ENCODE measurements around the gene MUC2. TPM values are rescaled to one million over a fixed set of nuclear protein-coding genes. Genes with fewer than 3 reads are reported as not detected.

MUC2 gene
- total RNA-seq, 2 experiments from 2014 or later: not detected

- CTCF ChIA-PET: interaction anchor here (0.6 to 4.7 kb wide), 2 partner anchors 10 to 207 kb away, joined by 3 to 46 read pairs; no protein-coding TSS in a partner anchor
- Mint-ChIP-seq H3K36me3 (ENCODE audit: low read depth) (no peaks in the 10 kb centered on the region), H3K4me3 (no peak overlapping the region), H3K27ac (no peak overlapping the region), H3K9me3 (no peaks in the 10 kb centered on the region), H3K27me3 (peaks cover 9% of the 10 kb centered on the region), H3K4me1 (ENCODE audit: low read depth) (no peaks in the 10 kb centered on the region)
- DNase-seq (no peak), ATAC-seq (no peak)
- intact Hi-C loops (cut with micrococcal nuclease): loop anchor here (5.0 kb wide), 1 partner anchor 207 kb away; no protein-coding TSS in a partner anchor
- POLR2A ChIA-PET: interaction anchor here (0.5 to 0.7 kb wide), 2 partner anchors 543 to 594 kb away, joined by 4 to 5 read pairs; no protein-coding TSS in a partner anchor
- no peak for TF ChIP-seq CTCF (IDR thresholded peaks at IDR 0.05)
These were observed 20.2 kb upstream of the MUC2 start for GRCh38 chr11:1054143-1055108.

- H3K27me3 Mint-ChIP-seq: peaks cover 9% of the 10 kb centered on the region
- POLR2A ChIA-PET: no interaction called here
These were observed 19.5 kb upstream of the MUC2 start for GRCh38 chr11:1055109-1055703.

DNA sequence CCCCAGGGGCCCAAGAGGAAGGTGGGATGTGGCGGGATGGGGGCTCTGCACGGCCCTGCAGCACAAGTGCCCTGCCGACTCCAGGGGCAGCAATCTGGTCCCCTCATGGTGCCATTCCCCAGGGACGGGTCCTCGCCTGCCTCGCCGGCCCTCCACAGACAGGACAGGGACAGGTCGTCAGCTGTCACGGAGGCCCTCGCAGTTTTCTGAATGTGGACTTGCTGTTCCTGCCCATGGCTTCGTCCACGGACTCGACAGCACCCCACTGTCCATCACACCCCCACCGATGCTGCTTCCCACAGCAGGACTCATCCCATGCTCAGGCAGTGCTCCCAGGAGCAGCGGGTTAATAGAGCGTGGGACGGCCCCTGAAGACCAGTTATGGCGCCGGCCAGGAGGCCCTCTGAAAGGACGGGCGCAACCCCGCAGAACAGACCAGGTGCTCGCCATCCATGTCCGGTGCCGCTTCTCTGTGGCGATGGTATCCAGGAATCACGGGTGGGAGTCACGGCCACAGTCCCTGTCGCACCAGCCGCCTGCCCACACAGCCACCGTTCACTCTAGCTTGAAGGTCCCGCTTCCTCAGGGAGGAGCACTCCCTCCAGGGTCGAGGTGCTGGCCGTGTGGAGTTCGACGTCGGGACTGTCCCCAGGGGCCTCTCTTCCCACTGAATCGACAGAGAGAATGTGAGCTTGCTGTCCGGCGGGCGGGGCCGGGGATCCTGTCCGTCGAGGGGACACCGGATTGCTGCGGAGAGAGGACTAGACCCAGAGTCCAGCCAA lies 18.5 kb upstream of the MUC2 start:
- ChIA-PET POLR2A (no interaction called here), CTCF (no interaction called here)
- DNase-seq (no peak), ATAC-seq (no peak)
- Mint-ChIP-seq H3K4me3 (no peak overlapping the region), H3K27me3 (peaks cover 7% of the 10 kb centered on the region), H3K27ac (no peak overlapping the region), H3K36me3 (ENCODE audit: low read depth) (no peaks in the 10 kb centered on the region), H3K9me3 (no peaks in the 10 kb centered on the region), H3K4me1 (ENCODE audit: low read depth) (no peaks in the 10 kb centered on the region)
- intact Hi-C loops (cut with micrococcal nuclease): no loop called here
- no peak for TF ChIP-seq CTCF (IDR thresholded peaks at IDR 0.05)

More at GRCh38 chr11:1055109-1055703, 19.5 kb upstream of the MUC2 start:
- ATAC-seq (no peak), DNase-seq (no peak)
- no peaks in the 10 kb centered on the region for H3K9me3 Mint-ChIP-seq
- H3K4me3 Mint-ChIP-seq: no peak overlapping the region
- H3K27ac Mint-ChIP-seq: no peak overlapping the region
- TF ChIP-seq CTCF (IDR thresholded peaks at IDR 0.05): no peak
- CTCF ChIA-PET: interaction anchor here (0.6 to 4.7 kb wide), 2 partner anchors 10 to 208 kb away, joined by 3 to 46 read pairs; no protein-coding TSS in a partner anchor
- no peaks in the 10 kb centered on the region for H3K36me3 Mint-ChIP-seq (ENCODE audit: low read depth)
- H3K4me1 Mint-ChIP-seq (ENCODE audit: low read depth): no peaks in the 10 kb centered on the region
- intact Hi-C loops (cut with micrococcal nuclease): no loop called here

GRCh38 chr11:1057806-1058205 lies 16.9 kb upstream of the MUC2 start:
- ATAC-seq (no peak), DNase-seq (no peak)
- Mint-ChIP-seq H3K4me1 (ENCODE audit: low read depth) (peaks cover 3% of the 10 kb centered on the region), H3K9me3 (no peaks in the 10 kb centered on the region), H3K27ac (no peak overlapping the region), H3K36me3 (ENCODE audit: low read depth) (no peaks in the 10 kb centered on the region), H3K27me3 (peaks cover 12% of the 10 kb centered on the region), H3K4me3 (no peak overlapping the region)
- CTCF ChIA-PET: no interaction called here
- TF ChIP-seq CTCF (IDR thresholded peaks at IDR 0.05): no peak
- intact Hi-C loops (cut with micrococcal nuclease): no loop called here
- POLR2A ChIA-PET: interaction anchor here (0.6 kb wide), 1 partner anchor 185 kb away, joined by 3 read pairs; no protein-coding TSS in a partner anchor

Data from activated CD8-positive, alpha-beta T cell treated with anti-CD3 and anti-CD28 coated beads for 36 hours (primary cell).